ENCODE data around the gene BMPER.

DNA sequence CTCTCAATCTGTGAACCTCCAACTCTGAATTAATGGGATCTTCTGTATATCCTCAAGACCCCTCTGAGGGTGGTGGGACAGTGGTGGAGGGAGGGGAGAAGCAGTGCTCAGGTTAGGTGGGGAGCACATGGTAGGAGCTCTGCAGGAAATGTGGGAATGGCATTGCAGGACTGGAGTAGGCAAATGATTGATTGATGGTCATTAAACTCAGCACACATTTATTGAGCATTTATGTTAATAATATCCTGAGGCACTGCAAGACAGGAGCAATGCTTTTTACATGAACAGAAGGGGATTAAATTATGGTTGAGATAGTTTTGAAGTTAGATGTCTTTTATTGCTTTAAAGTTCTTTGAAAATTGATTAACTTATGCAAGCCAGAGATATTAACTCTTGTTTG is 14.1 kb downstream of the BMPER start:
- no peak for TF ChIP-seq ESRRG (CRISPR knock-in tag; IDR thresholded peaks at IDR 0.05)
- TF ChIP-seq PPARA (CRISPR knock-in tag; IDR thresholded peaks at IDR 0.05; ENCODE audit: borderline replicate concordance) = no peak
- TF ChIP-seq ZFP3 (CRISPR knock-in tag; IDR thresholded peaks at IDR 0.05) = no peak
- TF ChIP-seq ISL1 (CRISPR knock-in tag; IDR thresholded peaks at IDR 0.05) = no peak

Data from SK-N-SH treated with all-trans-retinoic acid at 6 μM for 48 hours (cell line).